Smooth muscle cell of the pulmonary artery (primary cell): ENCODE results near the gene MYO18A. TPM values are rescaled to one million over a fixed set of nuclear protein-coding genes. Genes with fewer than 3 reads are reported as not detected.

Source experiments
- total RNA-seq: library from RNA; depleted of rRNA; stranded (reverse); fragments of >200 nt; gene quantifications from 2 replicates; pipeline ENCODE4 v1.2.3, GENCODE V29; 2014

Gene MYO18A, protein sequence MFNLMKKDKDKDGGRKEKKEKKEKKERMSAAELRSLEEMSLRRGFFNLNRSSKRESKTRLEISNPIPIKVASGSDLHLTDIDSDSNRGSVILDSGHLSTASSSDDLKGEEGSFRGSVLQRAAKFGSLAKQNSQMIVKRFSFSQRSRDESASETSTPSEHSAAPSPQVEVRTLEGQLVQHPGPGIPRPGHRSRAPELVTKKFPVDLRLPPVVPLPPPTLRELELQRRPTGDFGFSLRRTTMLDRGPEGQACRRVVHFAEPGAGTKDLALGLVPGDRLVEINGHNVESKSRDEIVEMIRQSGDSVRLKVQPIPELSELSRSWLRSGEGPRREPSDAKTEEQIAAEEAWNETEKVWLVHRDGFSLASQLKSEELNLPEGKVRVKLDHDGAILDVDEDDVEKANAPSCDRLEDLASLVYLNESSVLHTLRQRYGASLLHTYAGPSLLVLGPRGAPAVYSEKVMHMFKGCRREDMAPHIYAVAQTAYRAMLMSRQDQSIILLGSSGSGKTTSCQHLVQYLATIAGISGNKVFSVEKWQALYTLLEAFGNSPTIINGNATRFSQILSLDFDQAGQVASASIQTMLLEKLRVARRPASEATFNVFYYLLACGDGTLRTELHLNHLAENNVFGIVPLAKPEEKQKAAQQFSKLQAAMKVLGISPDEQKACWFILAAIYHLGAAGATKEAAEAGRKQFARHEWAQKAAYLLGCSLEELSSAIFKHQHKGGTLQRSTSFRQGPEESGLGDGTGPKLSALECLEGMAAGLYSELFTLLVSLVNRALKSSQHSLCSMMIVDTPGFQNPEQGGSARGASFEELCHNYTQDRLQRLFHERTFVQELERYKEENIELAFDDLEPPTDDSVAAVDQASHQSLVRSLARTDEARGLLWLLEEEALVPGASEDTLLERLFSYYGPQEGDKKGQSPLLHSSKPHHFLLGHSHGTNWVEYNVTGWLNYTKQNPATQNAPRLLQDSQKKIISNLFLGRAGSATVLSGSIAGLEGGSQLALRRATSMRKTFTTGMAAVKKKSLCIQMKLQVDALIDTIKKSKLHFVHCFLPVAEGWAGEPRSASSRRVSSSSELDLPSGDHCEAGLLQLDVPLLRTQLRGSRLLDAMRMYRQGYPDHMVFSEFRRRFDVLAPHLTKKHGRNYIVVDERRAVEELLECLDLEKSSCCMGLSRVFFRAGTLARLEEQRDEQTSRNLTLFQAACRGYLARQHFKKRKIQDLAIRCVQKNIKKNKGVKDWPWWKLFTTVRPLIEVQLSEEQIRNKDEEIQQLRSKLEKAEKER (N-terminal part only)
- total RNA-seq = 79.4 and 91.5 TPM in 2 replicates

DNA sequence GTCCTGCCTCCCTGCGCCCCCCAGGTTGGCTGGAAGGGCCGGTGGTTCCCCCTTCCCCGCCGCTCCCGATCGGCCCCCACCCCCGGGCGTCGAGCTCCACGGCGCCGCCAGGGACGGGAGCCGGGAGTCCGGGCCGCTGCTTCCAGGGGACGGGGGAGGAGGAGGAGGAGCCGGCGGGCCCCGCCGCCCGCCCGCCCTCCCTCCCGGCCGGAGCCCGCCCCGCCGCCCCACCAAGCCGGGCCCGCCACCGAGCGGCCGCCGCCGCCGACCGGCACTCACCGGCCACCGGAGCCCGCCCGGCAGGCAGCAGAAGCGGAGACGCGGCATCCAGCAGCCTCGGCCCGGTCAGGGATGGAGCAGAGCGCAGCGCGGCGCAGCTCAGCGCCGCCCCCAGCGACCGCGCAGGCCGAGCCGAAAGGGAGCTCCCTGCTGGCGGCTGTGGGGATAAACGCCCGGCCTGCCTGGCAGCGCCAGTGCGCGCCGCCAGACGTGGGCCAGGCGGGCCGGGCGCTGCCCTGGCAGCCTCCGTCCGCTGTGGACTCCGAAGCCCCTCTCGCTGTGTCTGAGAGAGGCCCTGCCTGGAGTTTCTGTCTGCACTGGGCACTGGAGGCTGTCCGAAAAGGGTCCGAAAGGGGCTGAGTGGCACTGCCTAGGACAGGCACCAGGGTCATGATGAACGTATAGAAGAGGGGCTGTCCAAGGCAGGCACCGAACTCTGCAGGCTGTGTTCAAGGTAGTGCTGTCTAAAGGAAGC, at the start of gene MYO18A:
Gene MYO18A (minus strand): TSS at position 365 of the 754 bp plus-strand sequence. CDS start 13,458 bp downstream, outside the sequence.

DNA sequence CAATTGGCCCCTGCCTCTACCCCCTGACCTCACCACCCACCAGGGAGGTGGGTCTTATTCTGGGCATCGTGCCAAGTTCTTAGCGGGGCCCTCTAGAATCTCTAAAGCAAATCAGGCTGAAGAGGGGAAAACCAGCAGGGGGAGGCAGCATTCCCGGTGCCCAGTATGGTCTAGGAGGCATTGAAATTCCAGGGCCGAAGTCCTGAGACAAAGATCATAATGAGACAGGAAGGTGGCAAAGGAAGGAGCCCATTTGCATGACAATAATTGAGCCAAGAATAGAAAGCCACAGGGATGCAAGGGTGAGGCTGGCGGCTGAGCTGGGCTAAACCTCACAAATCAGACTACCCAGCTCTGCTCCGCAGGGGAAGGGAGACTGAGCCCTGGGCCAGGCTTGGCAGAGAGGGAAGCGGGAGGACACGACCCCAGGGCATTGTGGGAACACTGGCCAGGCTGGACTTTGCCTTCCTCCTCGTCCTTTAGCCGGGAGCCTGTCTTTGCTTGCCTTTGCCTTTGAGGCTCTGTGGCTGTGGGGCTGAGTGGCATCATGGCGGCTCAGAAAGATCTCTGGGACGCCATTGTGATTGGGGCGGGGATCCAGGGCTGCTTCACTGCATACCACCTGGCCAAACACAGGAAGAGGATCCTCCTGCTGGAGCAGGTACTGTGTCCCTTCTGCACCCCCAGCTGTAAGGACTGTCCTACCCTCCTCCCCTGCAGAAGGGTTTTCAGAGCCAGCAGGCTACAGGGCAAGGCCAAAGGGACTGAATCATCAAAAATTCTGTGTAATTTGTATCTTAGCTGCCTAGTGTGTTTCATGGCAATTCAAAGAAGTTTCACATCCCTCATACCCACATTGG, 137.3 kb downstream of the MYO18A start, which contains the start of gene PIPOX:
Gene PIPOX (plus strand): TSS at position 463 of the 860 bp plus-strand sequence. CDS start 85 bp downstream, at position 548.

Other genes starting within 250 kb of the MYO18A start
- gene PHF12, start 228.9 kb downstream of the MYO18A start, total RNA-seq = 16.7 and 26.8 TPM in 2 replicates
- gene SEZ6, start 174.4 kb downstream of the MYO18A start, total RNA-seq = not detected in 2 replicates
- 1.2 and 1.4 TPM in 2 replicates for gene PIPOX, start 137.3 kb downstream of the MYO18A start, total RNA-seq
- not detected in 2 replicates for gene CRYBA1, start 66.5 kb upstream of the MYO18A start, total RNA-seq
- 52.5 and 53.1 TPM in 2 replicates for gene NUFIP2, start 113.8 kb upstream of the MYO18A start, total RNA-seq
- 61.7 and 65.7 TPM in 2 replicates for gene TAOK1, start 210.0 kb upstream of the MYO18A start, total RNA-seq